Lower leg skin (tissue), 3 donors: ENCODE measurements around the gene MPZL3.

ENCODE experiments used
- POLR2A ChIP-seq, 2 donors: fragments of 450-650 bp; IDR thresholded peaks; one replicate each; pipeline ENCODE4 v1.6.1; 2016 to 2017; ENCODE audit warnings: antibody characterized with exemption in 2 of 2, mild to moderate bottlenecking in 1 of 2, moderate library complexity in 1 of 2
- TF ChIP-seq, protein P1 (sequence below), 3 donors: fragments of 450-650 bp; IDR thresholded peaks; one replicate each; pipeline ENCODE4 v1.5.1; 2016; ENCODE audit warnings: antibody characterized with exemption in 3 of 3, mild to moderate bottlenecking in 3 of 3, moderate library complexity in 2 of 3

DNA sequence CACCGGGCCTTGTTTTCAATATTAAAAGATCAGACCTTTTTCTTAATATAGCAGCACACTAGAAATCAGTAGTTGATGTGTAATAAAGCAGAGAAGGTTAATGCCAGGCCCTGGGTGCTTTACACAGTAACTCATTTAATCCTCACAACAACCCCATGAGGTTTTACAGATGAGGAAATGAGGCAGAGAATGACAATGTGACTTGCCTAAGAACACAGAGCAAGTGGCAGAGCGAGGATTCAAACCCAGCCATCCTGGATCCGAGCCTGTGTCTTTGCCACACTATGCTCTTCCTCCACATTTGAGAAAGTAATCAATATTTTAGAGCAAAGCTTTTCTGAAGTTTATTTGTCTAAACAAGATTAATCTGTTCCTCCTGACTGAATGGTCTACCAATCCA, 34.6 kb downstream of the MPZL3 start:
- TF ChIP-seq, protein P1, sequence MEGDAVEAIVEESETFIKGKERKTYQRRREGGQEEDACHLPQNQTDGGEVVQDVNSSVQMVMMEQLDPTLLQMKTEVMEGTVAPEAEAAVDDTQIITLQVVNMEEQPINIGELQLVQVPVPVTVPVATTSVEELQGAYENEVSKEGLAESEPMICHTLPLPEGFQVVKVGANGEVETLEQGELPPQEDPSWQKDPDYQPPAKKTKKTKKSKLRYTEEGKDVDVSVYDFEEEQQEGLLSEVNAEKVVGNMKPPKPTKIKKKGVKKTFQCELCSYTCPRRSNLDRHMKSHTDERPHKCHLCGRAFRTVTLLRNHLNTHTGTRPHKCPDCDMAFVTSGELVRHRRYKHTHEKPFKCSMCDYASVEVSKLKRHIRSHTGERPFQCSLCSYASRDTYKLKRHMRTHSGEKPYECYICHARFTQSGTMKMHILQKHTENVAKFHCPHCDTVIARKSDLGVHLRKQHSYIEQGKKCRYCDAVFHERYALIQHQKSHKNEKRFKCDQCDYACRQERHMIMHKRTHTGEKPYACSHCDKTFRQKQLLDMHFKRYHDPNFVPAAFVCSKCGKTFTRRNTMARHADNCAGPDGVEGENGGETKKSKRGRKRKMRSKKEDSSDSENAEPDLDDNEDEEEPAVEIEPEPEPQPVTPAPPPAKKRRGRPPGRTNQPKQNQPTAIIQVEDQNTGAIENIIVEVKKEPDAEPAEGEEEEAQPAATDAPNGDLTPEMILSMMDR (IDR thresholded peaks at IDR 0.05), result no peak
- no peak for TF ChIP-seq POLR2A (IDR thresholded peaks at IDR 0.05)
